GM23248 (cell line): Measurements from ENCODE around the gene JMJD4.

Experiments used
- EZH2 ChIP-seq: fragments of 200-600 bp; sonication (generic); IDR thresholded peaks from 2 replicates; pipeline ENCODE4 v1.6.1; 2018; ENCODE audit warnings: antibody characterized with exemption, mild to moderate bottlenecking; ENCODE audit not compliant: insufficient read depth, poor library complexity, severe bottlenecking
- EZH2phosphoT487 ChIP-seq: fragments of 200-600 bp; sonication (generic); IDR thresholded peaks from 2 replicates; pipeline ENCODE4 v1.6.1; 2018; ENCODE audit warnings: antibody characterized with exemption, moderate library complexity, mild to moderate bottlenecking, low read depth; ENCODE audit not compliant: insufficient read depth

- TF ChIP-seq EZH2phosphoT487 (no peak), EZH2 (no peak)
Observed at GRCh38 chr1:227709451-227709850, 25.7 kb downstream of the JMJD4 start.
